Measurements from ENCODE around the gene MAP7D1. TPM values are rescaled to one million over a fixed set of nuclear protein-coding genes. Genes with fewer than 3 reads are reported as not detected.

MAP7D1 gene
- total and polyA plus RNA-seq, 2 of the 13 experiments (the other 11 are each of a cell fraction or from before 2014, with no cell fraction given), result 5.6 to 7.2 TPM

- no peak for TF ChIP-seq CREB1 (IDR thresholded peaks at IDR 0.05)
- TF ChIP-seq CREB1 (CRISPR knock-in tag; IDR thresholded peaks at IDR 0.05), result no peak
- TF ChIP-seq HES4 (CRISPR knock-in tag; IDR thresholded peaks at IDR 0.05; ENCODE audit: borderline replicate concordance), result no peak
- TF ChIP-seq DBP (CRISPR knock-in tag; IDR thresholded peaks at IDR 0.05; ENCODE audit: not compliant biosample characterization), result no peak
- TF ChIP-seq HDAC1 (CRISPR knock-in tag; IDR thresholded peaks at IDR 0.05), result peak; percentile 48; the same call in 1 of the 2 replicates
- no peak for TF ChIP-seq TP53 (CRISPR knock-in tag; conservative IDR thresholded peaks at IDR 0.05)
- TF ChIP-seq ZBTB38 (CRISPR knock-in tag; IDR thresholded peaks at IDR 0.05), result 0 out of 2 replicates have a peak, but pooled peaks have one; percentile 12
- TF ChIP-seq SNAI1 (CRISPR knock-in tag; IDR thresholded peaks at IDR 0.05; ENCODE audit: borderline replicate concordance), result no peak
- no peak for TF ChIP-seq ISX (CRISPR knock-in tag; conservative IDR thresholded peaks at IDR 0.05)
- TF ChIP-seq HNF1B (CRISPR knock-in tag; IDR thresholded peaks at IDR 0.05), result no peak
- TF ChIP-seq E2F1 (CRISPR knock-in tag; IDR thresholded peaks at IDR 0.05), result no peak
- TF ChIP-seq NRL (CRISPR knock-in tag; IDR thresholded peaks at IDR 0.05; ENCODE audit: borderline replicate concordance), result no peak
- no peak for TF ChIP-seq ZNF703 (CRISPR knock-in tag; IDR thresholded peaks at IDR 0.05; ENCODE audit: borderline replicate concordance)
- TF ChIP-seq BCL6 (CRISPR knock-in tag; IDR thresholded peaks at IDR 0.05), result no peak; the same call in 1 of the 2 replicates
- TF ChIP-seq IKZF1 (IDR thresholded peaks at IDR 0.05), result no peak
- no peak for TF ChIP-seq MYPOP (CRISPR knock-in tag; IDR thresholded peaks at IDR 0.05)
- TF ChIP-seq ZNF777 (CRISPR knock-in tag; IDR thresholded peaks at IDR 0.05), result no peak
- no peak for TF ChIP-seq DNMT1 (CRISPR knock-in tag; IDR thresholded peaks at IDR 0.05)
- no peak for TF ChIP-seq NCOA1 (CRISPR knock-in tag; IDR thresholded peaks at IDR 0.05)
- no peak for TF ChIP-seq POLR2G (IDR thresholded peaks at IDR 0.05; ENCODE audit: low read depth, low read length)
- TF ChIP-seq ZFP1 (CRISPR knock-in tag; IDR thresholded peaks at IDR 0.05), result no peak
- no peak for TF ChIP-seq MTERF4 (CRISPR knock-in tag; IDR thresholded peaks at IDR 0.05)
- TF ChIP-seq ETS1 (CRISPR knock-in tag; IDR thresholded peaks at IDR 0.05), result no peak
- TF ChIP-seq POGZ (CRISPR knock-in tag; IDR thresholded peaks at IDR 0.05), result no peak
- TF ChIP-seq SMYD3 (CRISPR knock-in tag; IDR thresholded peaks at IDR 0.05), result no peak
These were observed 32.0 kb downstream of the MAP7D1 start (continued) for GRCh38 chr1:36187800-36188593.
